Measurements from ENCODE around the gene FDPS. TPM values are rescaled to one million over a fixed set of nuclear protein-coding genes. Genes with fewer than 3 reads are reported as not detected.

Gene FDPS
- 215 and 266 TPM in 2 replicates for total RNA-seq (ENCODE audit: low replicate concordance)

DNA sequence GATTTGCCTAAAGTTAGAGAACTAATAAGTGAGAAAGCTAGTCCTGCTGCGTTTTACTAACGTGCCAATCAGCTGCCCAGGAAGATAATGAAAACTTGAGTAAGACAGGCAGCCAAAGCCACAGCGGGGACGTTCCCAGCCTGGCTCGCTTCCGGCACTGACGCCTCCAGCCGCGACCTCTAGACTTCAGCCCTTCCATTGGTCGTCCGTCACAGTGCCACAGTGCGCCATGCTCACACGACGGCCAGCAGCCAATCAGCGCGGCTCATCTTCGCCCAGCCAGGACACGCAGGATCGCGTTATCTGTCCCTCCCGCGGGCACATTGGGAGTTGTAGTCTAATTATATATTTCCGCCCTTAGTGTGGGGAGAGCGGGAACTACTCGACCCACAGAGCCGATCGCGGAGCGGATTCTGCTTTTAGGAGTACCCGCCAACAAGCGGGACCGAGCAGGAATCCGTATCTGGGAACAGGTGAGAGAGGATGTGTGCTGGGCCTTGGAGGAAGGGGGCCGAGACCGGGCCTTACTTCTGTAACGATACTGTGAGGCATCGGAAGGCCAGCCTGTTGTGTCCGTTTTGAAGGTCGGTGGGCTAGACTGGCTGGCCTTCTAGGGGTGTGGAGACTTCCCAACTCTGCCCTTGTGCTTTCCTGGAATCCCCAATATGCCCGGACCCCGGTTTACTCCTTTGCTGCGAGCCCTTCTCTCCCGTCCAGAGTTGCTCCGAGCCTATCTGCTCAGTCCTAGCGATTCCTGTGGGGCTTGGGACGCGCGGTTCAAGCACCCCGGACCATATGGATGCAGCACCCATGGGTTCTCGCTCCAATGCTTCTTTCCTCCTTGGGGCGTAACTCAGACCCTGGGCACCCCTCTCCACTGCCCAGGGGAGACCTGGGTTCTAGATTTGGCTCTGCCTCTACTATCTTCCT is at the start of gene FDPS:
Gene FDPS (plus strand): TSS at position 374 of the 930 bp plus-strand sequence. CDS start 924 bp downstream, outside the sequence.
- peaks cover 12% of the 10 kb centered on the region for H3K27me3 Mint-ChIP-seq (ENCODE audit: insufficient read depth, low read depth)
- H3K4me3 ChIP-seq = peak within 1 kb of the TSS; percentile 87
- peak within 1 kb of the TSS; percentile 93 for H3K4me2 ChIP-seq
- H3F3A ChIP-seq (ENCODE audit: low read depth) = peaks cover 22% of the 10 kb centered on the region
- peaks cover 23% of the 10 kb centered on the region for H3K36me3 Mint-ChIP-seq
- H3K9ac ChIP-seq = peak within 1 kb of the TSS; percentile 93
- TF ChIP-seq, protein P1, sequence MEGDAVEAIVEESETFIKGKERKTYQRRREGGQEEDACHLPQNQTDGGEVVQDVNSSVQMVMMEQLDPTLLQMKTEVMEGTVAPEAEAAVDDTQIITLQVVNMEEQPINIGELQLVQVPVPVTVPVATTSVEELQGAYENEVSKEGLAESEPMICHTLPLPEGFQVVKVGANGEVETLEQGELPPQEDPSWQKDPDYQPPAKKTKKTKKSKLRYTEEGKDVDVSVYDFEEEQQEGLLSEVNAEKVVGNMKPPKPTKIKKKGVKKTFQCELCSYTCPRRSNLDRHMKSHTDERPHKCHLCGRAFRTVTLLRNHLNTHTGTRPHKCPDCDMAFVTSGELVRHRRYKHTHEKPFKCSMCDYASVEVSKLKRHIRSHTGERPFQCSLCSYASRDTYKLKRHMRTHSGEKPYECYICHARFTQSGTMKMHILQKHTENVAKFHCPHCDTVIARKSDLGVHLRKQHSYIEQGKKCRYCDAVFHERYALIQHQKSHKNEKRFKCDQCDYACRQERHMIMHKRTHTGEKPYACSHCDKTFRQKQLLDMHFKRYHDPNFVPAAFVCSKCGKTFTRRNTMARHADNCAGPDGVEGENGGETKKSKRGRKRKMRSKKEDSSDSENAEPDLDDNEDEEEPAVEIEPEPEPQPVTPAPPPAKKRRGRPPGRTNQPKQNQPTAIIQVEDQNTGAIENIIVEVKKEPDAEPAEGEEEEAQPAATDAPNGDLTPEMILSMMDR (IDR thresholded peaks at IDR 0.05) = no peak
- TF ChIP-seq EZH2 (IDR thresholded peaks at IDR 0.05) (no peak), EZH2phosphoT487 (IDR thresholded peaks at IDR 0.05) (no peak)
- H3K4me3 Mint-ChIP-seq = peak within 1 kb of the TSS; percentile 99
- H3K9me3 Mint-ChIP-seq = no peaks in the 10 kb centered on the region
- no peaks in the 10 kb centered on the region for H3K9me3 ChIP-seq (ENCODE audit: low read depth)
- H3K36me3 ChIP-seq = no peaks in the 10 kb centered on the region
- peaks cover 36% of the 10 kb centered on the region for H4K20me1 ChIP-seq (ENCODE audit: low read depth)
- H3K4me1 Mint-ChIP-seq = peaks cover 52% of the 10 kb centered on the region
- peak within 1 kb of the TSS; percentile 97 for H3K27ac ChIP-seq
- peak within 1 kb of the TSS; percentile 98 for H3K27ac Mint-ChIP-seq
- DNase-seq (ENCODE audit: low spot score) = peak; percentile 98
- H3K27me3 ChIP-seq = no peaks in the 10 kb centered on the region
- peaks cover 14% of the 10 kb centered on the region for H3K4me1 ChIP-seq
- H3K79me2 ChIP-seq (ENCODE audit: low read depth) = peaks cover 43% of the 10 kb centered on the region
- peak within 1 kb of the TSS; percentile 61 for H2AFZ ChIP-seq (replicated peaks)

DNA sequence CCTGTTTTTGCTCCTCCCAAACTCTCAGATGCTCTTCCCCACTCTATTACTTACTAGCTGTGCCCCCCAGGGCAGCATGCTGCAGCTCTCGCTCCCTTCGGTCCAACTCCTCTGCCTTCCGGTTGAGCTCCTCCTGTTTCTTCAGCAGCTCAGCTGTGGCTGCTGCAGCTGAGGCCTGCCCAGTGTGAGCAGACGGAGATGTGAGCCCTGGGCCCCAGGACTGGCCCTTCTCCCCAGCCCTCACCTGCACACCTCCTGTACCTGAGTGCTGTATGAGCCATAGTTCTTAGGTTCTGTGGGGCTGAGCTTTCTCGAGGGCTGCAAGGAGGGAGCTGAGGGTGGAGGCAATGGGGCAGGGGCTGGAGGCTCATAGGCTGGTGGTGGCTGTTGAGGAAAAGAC is 48.4 kb upstream of the FDPS start:
- H3K9ac ChIP-seq = no peak overlapping the region
- Mint-ChIP-seq H3K4me3 (peak overlapping the region; percentile 97), H3K27me3 (ENCODE audit: insufficient read depth, low read depth) (peaks cover 13% of the 10 kb centered on the region), H3K27ac (no peak overlapping the region), H3K9me3 (no peaks in the 10 kb centered on the region), H3K36me3 (peaks cover 26% of the 10 kb centered on the region), H3K4me1 (peaks cover 29% of the 10 kb centered on the region)
- H3K36me3 ChIP-seq = no peaks in the 10 kb centered on the region
- peaks cover 55% of the 10 kb centered on the region for H3F3A ChIP-seq (ENCODE audit: low read depth)
- H3K27ac ChIP-seq = no peak overlapping the region
- H3K4me1 ChIP-seq = peaks cover 10% of the 10 kb centered on the region
- no peak overlapping the region for H2AFZ ChIP-seq (replicated peaks)
- H3K4me2 ChIP-seq = no peak overlapping the region
- TF ChIP-seq, protein P1 (IDR thresholded peaks at IDR 0.05) = no peak
- TF ChIP-seq EZH2phosphoT487 (IDR thresholded peaks at IDR 0.05) (no peak), EZH2 (IDR thresholded peaks at IDR 0.05) (no peak)
- H3K9me3 ChIP-seq (ENCODE audit: low read depth) = no peaks in the 10 kb centered on the region
- no peaks in the 10 kb centered on the region for H4K20me1 ChIP-seq (ENCODE audit: low read depth)
- DNase-seq (ENCODE audit: low spot score) = no peak
- H3K4me3 ChIP-seq = no peak overlapping the region
- H3K27me3 ChIP-seq = no peaks in the 10 kb centered on the region
- H3K79me2 ChIP-seq (ENCODE audit: low read depth) = peaks cover 19% of the 10 kb centered on the region

DNA sequence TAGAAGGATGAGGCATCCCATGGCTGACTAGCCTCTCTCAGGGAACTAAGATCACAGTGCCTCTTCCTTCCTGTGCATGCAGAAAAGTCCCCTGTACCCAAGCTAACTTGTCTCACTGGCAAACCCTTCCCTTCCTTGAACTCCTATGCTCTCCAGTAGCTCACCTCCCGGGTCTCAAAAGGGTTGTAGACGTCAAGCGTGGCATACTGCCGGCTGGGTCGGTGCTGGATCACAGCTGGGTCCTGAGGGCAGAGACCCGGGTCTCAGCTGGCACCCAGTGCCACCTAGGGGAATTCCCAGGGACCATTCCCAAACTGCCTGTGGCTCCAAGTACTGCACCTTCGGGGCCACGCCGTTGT is 47.2 kb upstream of the FDPS start:
- Histone ChIP-seq H3K4me3 (peak overlapping the region; percentile 62), H4K20me1 (ENCODE audit: low read depth) (no peaks in the 10 kb centered on the region), H2AFZ (replicated peaks) (no peak overlapping the region), H3K9ac (peak overlapping the region; percentile 58), H3K79me2 (ENCODE audit: low read depth) (peaks cover 19% of the 10 kb centered on the region), H3K27ac (no peak overlapping the region), H3K36me3 (peaks cover 5% of the 10 kb centered on the region), H3F3A (ENCODE audit: low read depth) (peaks cover 56% of the 10 kb centered on the region), H3K9me3 (ENCODE audit: low read depth) (no peaks in the 10 kb centered on the region), H3K4me2 (peak overlapping the region; percentile 81), H3K4me1 (peaks cover 6% of the 10 kb centered on the region), H3K27me3 (no peaks in the 10 kb centered on the region)
- H3K9me3 Mint-ChIP-seq = no peaks in the 10 kb centered on the region
- no peak for TF ChIP-seq EZH2 (IDR thresholded peaks at IDR 0.05)
- TF ChIP-seq EZH2phosphoT487 (IDR thresholded peaks at IDR 0.05) = no peak
- TF ChIP-seq, protein P1 (IDR thresholded peaks at IDR 0.05) = peak; percentile 27
- H3K27me3 Mint-ChIP-seq (ENCODE audit: insufficient read depth, low read depth) = peaks cover 13% of the 10 kb centered on the region
- peaks cover 24% of the 10 kb centered on the region for H3K4me1 Mint-ChIP-seq
- DNase-seq (ENCODE audit: low spot score) = no peak
- H3K27ac Mint-ChIP-seq = no peak overlapping the region
- peak overlapping the region; percentile 97 for H3K4me3 Mint-ChIP-seq
- H3K36me3 Mint-ChIP-seq = peaks cover 33% of the 10 kb centered on the region

All from neural progenitor cell (in vitro differentiated cells).